HG02678 (cell line): Measurements from ENCODE around the gene RNF225.
"Not testable (repeated sequence)": the region's sequence is repeated elsewhere in the genome, so short reads cannot be mapped to it uniquely, and the experiment has no call there.

ENCODE experiments used
- ATAC-seq: cut with Tn5 transposase; IDR thresholded peaks from one replicate; pipeline ENCODE4 v1.9.1; 2021; ENCODE audit warnings: mild to moderate bottlenecking, moderate library complexity; ENCODE audit not compliant: unreplicated experiment

Gene RNF225

DNA sequence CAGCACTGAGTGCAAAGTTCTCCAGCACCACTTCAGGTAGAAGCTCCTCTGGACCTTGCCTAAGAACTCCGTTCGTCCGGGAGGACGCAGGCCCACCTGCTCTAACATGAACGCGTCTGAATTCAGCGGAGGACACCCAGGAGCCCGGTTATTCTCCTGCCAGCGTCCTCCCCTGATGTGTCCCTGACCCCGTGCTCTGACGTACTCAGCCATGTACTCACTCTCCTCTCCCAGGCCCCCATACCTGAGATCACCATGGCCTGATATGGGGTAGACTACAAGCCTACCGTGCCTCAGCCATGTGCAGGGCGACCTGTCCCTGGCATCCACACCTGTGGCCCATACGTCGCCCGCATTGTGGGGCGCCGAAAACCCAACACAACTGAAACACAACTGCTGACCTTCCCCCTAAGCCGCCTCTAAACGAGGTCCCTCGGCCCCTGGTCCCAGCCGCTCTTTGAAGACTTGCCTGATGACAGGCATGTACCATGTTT is 12.2 kb downstream of the RNF225 start:
- no peak for ATAC-seq

DNA sequence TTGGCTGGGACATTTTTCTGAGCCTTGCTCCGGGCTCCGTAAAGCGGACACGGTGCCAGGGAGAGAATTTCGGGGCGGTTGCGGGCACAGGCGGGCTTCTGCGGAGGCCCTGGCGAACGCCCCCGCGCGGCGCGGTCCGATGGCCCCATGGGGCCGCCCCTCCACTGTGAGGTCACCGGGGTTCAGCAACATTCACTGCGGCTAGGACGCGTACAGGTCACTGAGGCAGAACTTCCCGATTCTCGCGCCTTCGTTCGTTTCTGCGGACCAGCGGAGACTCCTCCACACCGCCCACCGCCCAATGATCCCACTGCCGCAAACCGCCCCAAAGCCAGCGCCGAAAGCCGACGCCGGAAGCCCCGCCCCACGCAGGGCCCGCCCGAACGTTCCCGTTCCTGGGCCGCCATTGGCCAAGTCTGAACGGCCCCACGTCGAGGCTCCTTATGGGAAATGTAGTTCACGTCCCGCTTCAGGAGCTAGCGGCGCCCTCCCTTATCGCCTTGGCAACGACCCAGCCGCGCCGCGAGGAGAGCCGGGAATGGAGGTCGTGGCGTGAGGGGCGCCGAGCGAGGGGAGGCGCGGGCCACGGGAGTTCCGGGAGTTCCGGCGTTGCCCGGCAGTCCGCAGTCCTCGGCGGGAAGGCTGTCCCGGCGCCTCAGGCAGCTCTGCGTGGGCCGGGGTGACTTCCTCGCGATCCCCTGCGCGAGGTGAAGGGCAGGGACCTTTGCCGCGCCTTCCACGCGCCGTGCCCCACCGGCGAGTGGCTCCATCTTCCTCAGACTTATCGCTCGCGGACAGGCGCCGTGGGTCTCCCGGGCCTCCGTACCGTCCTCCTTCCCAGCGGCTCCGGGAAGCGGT is 12.9 kb downstream of the RNF225 start, which contains the start of gene ZNF584:
Gene ZNF584 (plus strand): TSS at position 498 of the 858 bp plus-strand sequence. CDS start 499 bp downstream, outside the sequence.
- ATAC-seq: peak; percentile 88

DNA sequence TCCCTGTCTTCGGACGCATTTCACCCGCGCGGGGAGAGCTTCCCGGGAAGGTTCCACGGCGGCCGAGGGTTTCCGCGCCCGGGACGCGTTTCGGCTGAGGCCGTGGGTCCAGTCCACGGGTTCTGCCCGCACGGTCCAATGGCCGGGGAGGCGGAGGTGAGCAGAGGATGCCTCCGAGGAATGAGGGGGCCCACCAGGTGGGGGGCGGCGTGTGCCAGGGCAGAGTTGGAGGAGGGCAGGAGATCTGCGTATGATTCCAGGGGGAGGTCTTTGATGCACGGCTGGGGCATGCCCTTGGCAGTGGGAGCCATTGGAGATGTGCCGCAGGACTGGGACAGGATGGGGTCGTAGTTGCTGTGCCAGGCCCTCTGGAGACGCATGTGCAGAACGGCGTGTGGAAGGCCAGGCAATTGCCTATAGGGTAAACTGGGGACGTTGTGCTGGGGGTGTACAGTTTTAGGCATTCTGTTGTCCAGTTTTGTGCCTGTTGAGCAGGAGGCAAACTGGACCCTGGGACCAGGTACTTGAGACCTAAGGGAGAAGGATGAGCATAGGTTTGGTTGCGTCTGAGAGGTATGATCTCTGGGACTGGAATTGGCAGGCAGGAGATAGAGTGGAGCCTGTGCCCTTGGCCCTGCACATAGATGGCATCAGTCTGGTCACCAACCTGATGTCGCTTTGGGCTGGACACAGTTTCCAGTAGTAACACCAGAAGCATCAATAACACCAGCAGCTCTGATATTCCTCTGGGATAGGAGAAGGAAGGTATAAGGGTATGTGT is 13.7 kb downstream of the RNF225 start:
- peak; percentile 12 for ATAC-seq

GRCh38 chr19:58416604-58417003 is 21.1 kb downstream of the RNF225 start:
- ATAC-seq: no peak

DNA sequence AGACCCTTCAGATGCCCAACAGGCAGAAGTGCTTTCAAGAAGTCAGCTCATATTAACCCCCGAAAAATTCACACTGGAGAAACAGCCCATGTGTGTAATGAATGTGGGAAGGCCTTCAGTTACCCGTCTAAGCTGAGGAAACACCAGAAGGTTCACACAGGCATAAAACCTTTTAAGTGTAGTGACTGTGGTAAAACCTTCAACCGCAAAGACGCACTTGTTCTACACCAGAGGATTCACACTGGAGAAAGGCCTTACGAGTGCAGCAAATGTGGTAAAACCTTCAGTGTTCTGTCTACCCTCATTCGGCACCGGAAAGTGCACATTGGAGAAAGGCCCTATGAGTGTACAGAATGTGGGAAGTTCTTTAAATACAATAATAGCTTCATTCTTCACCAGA is 21.6 kb downstream of the RNF225 start:
- no peak for ATAC-seq

DNA sequence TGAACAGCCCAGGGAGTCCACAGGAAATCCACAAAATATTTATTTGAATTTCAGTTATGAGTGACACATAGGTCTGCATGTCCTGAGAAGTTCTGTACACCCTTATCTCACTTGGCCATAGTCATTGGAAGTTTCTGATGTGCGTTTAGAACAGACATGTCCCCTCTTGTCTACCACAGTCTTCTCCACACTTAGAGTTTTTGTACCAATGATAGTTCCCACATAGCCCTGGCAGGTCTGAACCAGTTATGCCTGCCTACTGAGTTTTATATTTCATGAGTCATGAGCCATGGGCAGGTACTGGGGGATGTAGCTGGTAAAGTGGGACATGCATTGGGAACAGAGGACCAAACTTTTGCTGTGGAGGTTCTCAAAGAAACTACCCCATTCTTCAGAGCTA is 33.2 kb downstream of the RNF225 start:
- no peak for ATAC-seq

- ATAC-seq: no peak
Measured at GRCh38 chr19:58429745-58430144, 34.3 kb downstream of the RNF225 start.

DNA sequence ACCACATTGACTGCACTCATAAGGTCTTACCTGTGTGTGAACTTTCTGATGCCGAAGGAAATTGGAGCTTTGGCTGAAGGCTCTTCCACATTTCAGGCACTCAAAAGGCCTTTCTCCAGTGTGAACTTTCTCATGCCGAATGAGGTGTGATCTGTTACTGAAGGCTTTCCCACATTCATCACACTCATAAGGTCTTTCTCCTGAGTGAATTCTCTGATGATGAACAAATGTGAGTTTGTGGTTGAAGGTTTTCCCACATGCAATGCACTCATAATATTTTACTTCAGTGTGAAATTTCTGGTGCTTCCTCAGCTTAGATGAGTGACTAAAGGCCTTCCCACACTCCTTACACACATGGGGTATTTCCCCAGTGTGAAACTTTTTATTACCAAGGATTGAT is 38.8 kb downstream of the RNF225 start:
- no peak for ATAC-seq

GRCh38 chr19:58439576-58440554 is 44.4 kb downstream of the RNF225 start, which contains the start of gene ZNF132:
Gene ZNF132 (minus strand): TSS chr19:58440153. CDS start chr19:58439821, 332 bp downstream.
- peak; percentile 95 for ATAC-seq

DNA sequence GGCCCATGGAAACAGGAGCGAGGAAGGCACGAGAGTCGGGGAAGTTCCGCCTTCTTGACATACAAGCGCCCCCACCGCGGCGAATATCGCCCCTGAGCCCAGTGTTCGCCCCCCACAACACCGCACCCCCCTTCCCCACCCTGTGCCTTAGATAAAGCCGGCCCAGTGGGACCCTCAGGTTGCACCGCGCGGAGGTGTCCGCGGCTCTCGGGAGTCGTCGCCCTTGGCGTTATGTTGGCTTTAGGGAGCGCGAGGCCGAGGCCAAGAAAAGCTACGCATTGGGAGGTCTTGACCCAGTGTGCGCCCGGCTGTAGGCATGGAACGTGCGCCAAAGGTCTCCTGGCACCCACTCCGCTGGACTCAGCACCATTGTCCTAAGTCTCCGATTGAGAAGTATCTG is 45.1 kb downstream of the RNF225 start:
- no peak for ATAC-seq

DNA sequence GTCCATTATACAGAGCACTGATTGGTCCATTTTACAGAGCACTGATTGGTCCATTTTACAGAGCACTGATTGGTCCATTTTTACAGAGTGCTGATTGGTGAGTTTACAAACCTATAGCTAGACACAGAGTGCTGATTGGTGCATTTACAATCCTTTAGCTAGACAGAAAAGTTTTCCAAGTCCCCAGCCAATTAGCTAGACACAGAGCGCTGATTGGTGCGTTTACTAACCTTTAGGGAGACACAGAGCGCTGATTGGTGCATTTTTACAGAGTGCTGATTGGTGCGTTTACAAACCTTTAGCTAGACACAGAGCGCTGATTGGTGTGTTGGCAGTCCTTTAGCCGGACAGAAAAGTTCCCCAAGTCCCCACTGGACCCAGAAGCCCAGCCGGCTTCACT is 47.5 kb downstream of the RNF225 start:
- not testable (repeated sequence) for ATAC-seq
